Measurements from ENCODE around the gene SBDS.
"Not testable (repeated sequence)": the region's sequence is repeated elsewhere in the genome, so short reads cannot be mapped to it uniquely, and the experiment has no call there.

SBDS gene

GRCh38 chr7:66995050-66995776, at the start of gene SBDS:
Gene SBDS (minus strand): TSS chr7:66995586. CDS start chr7:66995417, 169 bp downstream.
- peak; percentile 99 for DNase-seq (ENCODE audit: low read depth)

GRCh38 chr7:67043559-67043930, 48.2 kb upstream of the SBDS start:
- peak; percentile 51 for DNase-seq (ENCODE audit: low read depth)

- DNase-seq (ENCODE audit: low read depth): peak; percentile 92
These were observed 47.6 kb upstream of the SBDS start for GRCh38 chr7:67042781-67043558.

GRCh38 chr7:67040832-67041231, 45.4 kb upstream of the SBDS start:
- DNase-seq (ENCODE audit: low read depth): not testable (repeated sequence)

GRCh38 chr7:67036432-67037395, 41.3 kb upstream of the SBDS start:
- not testable (repeated sequence) for DNase-seq (ENCODE audit: low read depth)

GRCh38 chr7:67033251-67033650, 37.9 kb upstream of the SBDS start:
- no peak for DNase-seq (ENCODE audit: low read depth)

GRCh38 chr7:67031685-67032084, 36.3 kb upstream of the SBDS start:
- DNase-seq (ENCODE audit: low read depth): not testable (repeated sequence)

- peak; percentile 86 for DNase-seq (ENCODE audit: low read depth)
These were observed 30.1 kb upstream of the SBDS start for GRCh38 chr7:67025459-67025858.

GRCh38 chr7:67022511-67022910, 27.1 kb upstream of the SBDS start:
- no peak for DNase-seq (ENCODE audit: low read depth)

GRCh38 chr7:67021260-67021659, 25.9 kb upstream of the SBDS start:
- DNase-seq (ENCODE audit: low read depth): no peak

- DNase-seq (ENCODE audit: low read depth): peak; percentile 62
These were observed 24.4 kb upstream of the SBDS start for GRCh38 chr7:67019562-67020390.

GRCh38 chr7:67018940-67019339, 23.6 kb upstream of the SBDS start:
- no peak for DNase-seq (ENCODE audit: low read depth)

- DNase-seq (ENCODE audit: low read depth): not testable (repeated sequence)
These were observed 22.6 kb upstream of the SBDS start for GRCh38 chr7:67017971-67018370.

GRCh38 chr7:67014076-67014622, 18.8 kb upstream of the SBDS start:
- not testable (repeated sequence) for DNase-seq (ENCODE audit: low read depth)

- not testable (repeated sequence) for DNase-seq (ENCODE audit: low read depth)
These were observed 14.3 kb upstream of the SBDS start for GRCh38 chr7:67009677-67010076.

GRCh38 chr7:67008260-67008659, 12.9 kb upstream of the SBDS start:
- DNase-seq (ENCODE audit: low read depth): no peak

GRCh38 chr7:67006965-67007364, 11.6 kb upstream of the SBDS start:
- no peak for DNase-seq (ENCODE audit: low read depth)

- not testable (repeated sequence) for DNase-seq (ENCODE audit: low read depth)
These were observed 8.8 kb upstream of the SBDS start for GRCh38 chr7:67004145-67004544.

GRCh38 chr7:67000601-67001258, 5.3 kb upstream of the SBDS start:
- DNase-seq (ENCODE audit: low read depth): peak; percentile 51

- peak; percentile 99 for DNase-seq (ENCODE audit: low read depth)
These were observed 1.2 kb upstream of the SBDS start, which contains the start of gene TYW1 for GRCh38 chr7:66996444-66997191. Gene TYW1 (plus strand): TSS chr7:66996833. CDS start chr7:66996979, 146 bp downstream.
